H1 (cell line): ENCODE data around the gene TBR1. TPM values are rescaled to one million over a fixed set of nuclear protein-coding genes. Genes with fewer than 3 reads are reported as not detected.

Experiments used
- CTCF ChIA-PET: fragments of 300-600 bp; sonication (Branson Sonifier 250); formaldehyde crosslinking; loops from one replicate; lab custom pipeline; 2021; ENCODE audit not compliant: partially characterized antibody; lab: Charles Lee
- POLR2A ChIA-PET: fragments of 300-600 bp; sonication (Branson Sonifier 250); formaldehyde crosslinking; loops from one replicate; lab custom pipeline; 2021; ENCODE audit warnings: inconsistent platforms; ENCODE audit not compliant: partially characterized antibody; lab: Charles Lee
- DNase-seq, 2 experiments: peaks; one replicate each; pipeline versions ENCODE4 v3.0.0 to v3.0.0-alpha.2; 2010 to 2022; ENCODE audit warnings: low spot score in 2 of 2, low read depth in 1 of 2, mixed read lengths in 1 of 2
- FAIRE-seq: peaks from 2 replicates; lab custom pipeline; 2011; peaks lifted over from hg19 to GRCh38; lab: Jason Lieb, UNC
- H2AFZ ChIP-seq: 2 replicates; pipeline ENCODE4 v1.8.1; 2012; ENCODE audit warnings: low read length, inconsistent platforms
- H2AK5ac ChIP-seq: 2 replicates; pipeline ENCODE4 v1.6.1; 2013; ENCODE audit warnings: low read depth, low read length
- H2BK120ac ChIP-seq: replicated peaks from 2 replicates; pipeline ENCODE3; 2013; ENCODE audit warnings: low read depth, low read length, inconsistent platforms
- H2BK12ac ChIP-seq: 2 replicates; pipeline ENCODE4 v1.6.1; 2013; ENCODE audit warnings: low read depth, low read length
- H2BK15ac ChIP-seq: 2 replicates; pipeline ENCODE4 v1.6.1; 2013; ENCODE audit warnings: low read length
- H2BK20ac ChIP-seq: 2 replicates; pipeline ENCODE4 v1.6.1; 2013; ENCODE audit warnings: low read length
- H2BK5ac ChIP-seq: 2 replicates; pipeline ENCODE4 v1.6.1; 2013; ENCODE audit warnings: low read depth, low read length
- H3K14ac ChIP-seq: 2 replicates; pipeline ENCODE4 v1.6.1; 2013; ENCODE audit warnings: inconsistent platforms; ENCODE audit not compliant: insufficient read length
- H3K18ac ChIP-seq: 2 replicates; pipeline ENCODE4 v1.6.1; 2013; ENCODE audit warnings: low read length; ENCODE audit errors: extremely low read depth
- H3K23ac ChIP-seq: 2 replicates; pipeline ENCODE4 v1.6.1; 2013; ENCODE audit warnings: inconsistent platforms; ENCODE audit not compliant: insufficient read length
- H3K23me2 ChIP-seq: 2 replicates; pipeline ENCODE4 v1.6.1; 2013; ENCODE audit warnings: low read depth, low read length
- H3K27ac ChIP-seq: 2 replicates; pipeline ENCODE4 v1.6.1; 2011; ENCODE audit warnings: low read depth, low read length, inconsistent platforms
- H3K27me3 ChIP-seq, 4 experiments: replicated peaks in 1 of 4; 1 replicate in 1 of 4; 2 replicates in 3 of 4; pipeline versions ENCODE4 v1.6.1 to v1.8.1; 2011 to 2013; ENCODE audit warnings: low read length in 3 of 4, mild to moderate bottlenecking in 3 of 4, inconsistent platforms in 2 of 4, mixed read lengths in 2 of 4, moderate library complexity in 1 of 4; ENCODE audit not compliant: control insufficient read depth in 3 of 4, insufficient read depth in 3 of 4; ENCODE audit errors: extremely low read depth in 1 of 4
- H3K36me3 ChIP-seq, 4 experiments: 2 replicates each; pipeline versions ENCODE4 v1.6.1 to v1.8.1; 2011 to 2013; ENCODE audit warnings: mild to moderate bottlenecking in 4 of 4, low read length in 3 of 4, moderate library complexity in 2 of 4, control low read depth in 1 of 4, inconsistent platforms in 1 of 4; ENCODE audit not compliant: insufficient read depth in 4 of 4, control insufficient read depth in 2 of 4
- H3K4ac ChIP-seq: replicated peaks from 2 replicates; pipeline ENCODE3; 2013; ENCODE audit warnings: low read length, low read depth, mixed read lengths, inconsistent platforms; ENCODE audit not compliant: insufficient read length
- H3K4me1 ChIP-seq, 4 experiments: replicated peaks in 1 of 4; 1 replicate in 1 of 4; 2 replicates in 3 of 4; pipeline versions ENCODE4 v1.6.1 to v1.8.1; 2011 to 2013; ENCODE audit warnings: low read length in 3 of 4, inconsistent platforms in 2 of 4, mixed read lengths in 1 of 4; ENCODE audit not compliant: insufficient read depth in 4 of 4, control insufficient read depth in 3 of 4
- H3K4me2 ChIP-seq, 2 experiments: 2 replicates each; pipeline versions ENCODE4 v1.6.1 to v1.8.1; 2011 to 2013; ENCODE audit warnings: low read depth in 2 of 2, low read length in 2 of 2, control low read depth in 1 of 2, inconsistent platforms in 1 of 2, mild to moderate bottlenecking in 1 of 2; ENCODE audit not compliant: insufficient read depth in 1 of 2
- H3K4me3 ChIP-seq, 4 experiments: fragments of 200-600, 300-600 bp in 1 of 4; sonication (generic), shearing (Covaris generic), sonication (Bioruptor Twin) in 1 of 4; 2 replicates each; pipeline versions ENCODE4 v1.5.1 to v1.8.1; 2011 to 2016; ENCODE audit warnings: low read length in 4 of 4, low read depth in 3 of 4, control low read depth in 2 of 4, inconsistent platforms in 2 of 4, mild to moderate bottlenecking in 2 of 4, mixed read lengths in 1 of 4, moderate library complexity in 1 of 4; ENCODE audit not compliant: insufficient read depth in 2 of 4; ENCODE audit errors: extremely low read depth in 1 of 4
- H3K56ac ChIP-seq: replicated peaks from 2 replicates; pipeline ENCODE3; 2013; ENCODE audit warnings: low read depth, mild to moderate bottlenecking, mixed read lengths, low read length, inconsistent platforms; ENCODE audit not compliant: insufficient read length
- H3K79me1 ChIP-seq: 2 replicates; pipeline ENCODE4 v1.6.1; 2013; ENCODE audit warnings: low read depth, low read length, control low read depth
- H3K79me2 ChIP-seq, 2 experiments: 2 replicates each; pipeline versions ENCODE4 v1.6.1 to v1.8.1; 2012 to 2013; ENCODE audit warnings: low read length in 2 of 2, mild to moderate bottlenecking in 2 of 2, inconsistent platforms in 1 of 2; ENCODE audit not compliant: insufficient read depth in 2 of 2, control insufficient read depth in 1 of 2
- H3K9ac ChIP-seq, 4 experiments: replicated peaks in 1 of 4; 1 replicate in 1 of 4; 2 replicates in 3 of 4; pipeline versions ENCODE4 v1.6.1 to v1.8.1; 2011 to 2013; ENCODE audit warnings: low read depth in 3 of 4, low read length in 3 of 4, control low read depth in 2 of 4, mild to moderate bottlenecking in 2 of 4, moderate library complexity in 2 of 4, inconsistent platforms in 1 of 4; ENCODE audit errors: extremely low read depth in 1 of 4
- H3K9me3 ChIP-seq, 2 experiments: 2 replicates each; pipeline versions ENCODE4 v1.6.1 to v1.8.1; 2012 to 2013; ENCODE audit warnings: mild to moderate bottlenecking in 2 of 2, moderate library complexity in 2 of 2, control low read depth in 1 of 2, inconsistent platforms in 1 of 2, low read depth in 1 of 2, low read length in 1 of 2, mixed read lengths in 1 of 2; ENCODE audit not compliant: insufficient read depth in 2 of 2
- H4K20me1 ChIP-seq, 2 experiments: replicated peaks in 1 of 2; 2 replicates each; pipeline versions ENCODE3 to v1.8.1; 2011 to 2013; ENCODE audit warnings: inconsistent platforms in 2 of 2, low read length in 2 of 2, mild to moderate bottlenecking in 1 of 2; ENCODE audit not compliant: insufficient read depth in 2 of 2, control insufficient read depth in 1 of 2
- H4K5ac ChIP-seq: 2 replicates; pipeline ENCODE4 v1.6.1; 2013; ENCODE audit warnings: low read length, low read depth, mixed read lengths, inconsistent platforms; ENCODE audit not compliant: insufficient read length
- H4K8ac ChIP-seq: 2 replicates; pipeline ENCODE4 v1.8.0; 2013; ENCODE audit warnings: mild to moderate bottlenecking, moderate library complexity, low read length, inconsistent platforms; ENCODE audit not compliant: insufficient read depth; ENCODE audit errors: extremely low read depth
- H4K91ac ChIP-seq: replicated peaks from 2 replicates; pipeline ENCODE3; 2013; ENCODE audit warnings: low read length, mixed read lengths, inconsistent platforms; ENCODE audit not compliant: insufficient read length
- CBX5 ChIP-seq: fragments of 300-800, 300-1000 bp; sonication (generic); IDR thresholded peaks from 2 replicates; pipeline ENCODE4 v1.7.1; 2016; ENCODE audit warnings: antibody characterized with exemption, low read length, low read depth
- EZH2 ChIP-seq: fragments of 200-600 bp; sonication (generic); IDR thresholded peaks from 2 replicates; pipeline ENCODE4 v1.7.1; 2012; ENCODE audit warnings: low read depth, mild to moderate bottlenecking, moderate library complexity, low read length, inconsistent platforms; ENCODE audit not compliant: severe bottlenecking
- GABPA ChIP-seq: IDR thresholded peaks from 2 replicates; pipeline ENCODE4 v1.6.1; 2011; ENCODE audit warnings: mild to moderate bottlenecking, low read length, moderate library complexity, borderline replicate concordance; ENCODE audit not compliant: insufficient read depth
- HDAC2 ChIP-seq, 2 experiments: fragments of 300-600 bp in 1 of 2; sonication (generic) in 1 of 2; IDR thresholded peaks; 2 replicates each; pipeline ENCODE4 v1.6.1; 2011 to 2012; ENCODE audit warnings: low read depth in 2 of 2, low read length in 2 of 2, mild to moderate bottlenecking in 2 of 2, moderate library complexity in 2 of 2, borderline replicate concordance in 1 of 2, inconsistent platforms in 1 of 2
- HDAC6 ChIP-seq: IDR thresholded peaks from one replicate; pipeline ENCODE4 v1.7.1; 2012; ENCODE audit warnings: low read depth, mild to moderate bottlenecking, inconsistent platforms, low read length, moderate library complexity
- JUND ChIP-seq: IDR thresholded peaks from 2 replicates; pipeline ENCODE4 v1.6.1; 2011; ENCODE audit warnings: mild to moderate bottlenecking, improper control_type of control experiment, low read length
- KDM1A ChIP-seq: fragments of 200-600, 300-600 bp; sonication (generic); IDR thresholded peaks from 2 replicates; pipeline ENCODE4 v1.7.1; 2016; ENCODE audit warnings: mild to moderate bottlenecking, low read length, borderline replicate concordance
- POLR2AphosphoS5 ChIP-seq: IDR thresholded peaks from 2 replicates; pipeline ENCODE4 v1.6.1; 2011; ENCODE audit warnings: low read depth, low read length
- RAD21 ChIP-seq, 2 experiments: IDR thresholded peaks in 1 of 2; conservative IDR thresholded peaks in 1 of 2; 2 replicates each; pipeline ENCODE4 v1.6.1; 2011; ENCODE audit warnings: low read depth in 2 of 2, low read length in 2 of 2, improper control_type of control experiment in 1 of 2, inconsistent platforms in 1 of 2, mild to moderate bottlenecking in 1 of 2, moderate library complexity in 1 of 2
- TEAD4 ChIP-seq: IDR thresholded peaks from 2 replicates; pipeline ENCODE4 v1.6.1; 2012; ENCODE audit warnings: low read depth, low read length, inconsistent platforms, mixed read lengths
- WGBS, 2 experiments: shearing (Covaris generic) in 1 of 2; methylation state at CpG; one replicate each; pipeline versions ENCODE4 v1.1.6 to v1.1.7; 2013 to 2015; ENCODE audit warnings: low lambda C conversion rate in 2 of 2, mixed read lengths in 2 of 2, inconsistent platforms in 1 of 2, low coverage in 1 of 2, missing lambda C conversion rate in 1 of 2; ENCODE audit not compliant: insufficient replicate concordance in 2 of 2, insufficient coverage in 1 of 2, insufficient read length in 1 of 2; ENCODE audit errors: extremely low coverage in 1 of 2, missing lambda C conversion rate in 1 of 2; 5-methylcytosine and 5-hydroxymethylcytosine counted together
- polyA plus RNA-seq, 7 experiments: library from polyadenylated mRNA; depleted of rRNA in 3 of 7; stranded (reverse) in 5 of 7; unstranded in 2 of 7; fragments of >200 nt in 5 of 7; fragments of 200-250 nt in 2 of 7; gene quantifications; 1 replicate in 5 of 7; 2 replicates in 1 of 7; 4 replicates in 1 of 7; pipeline versions ENCODE4 v1.2.1 to v1.2.3, GENCODE V29; 2011 to 2013; ENCODE audit warnings: missing spikeins in 2 of 7, mixed read lengths in 2 of 7
- total RNA-seq: library from RNA; stranded (reverse); fragmentation: NEBNext Ultra II Directional; extraction: Animal tissue kit (Norgen Biotek cat#: 25700); gene quantifications from 2 replicates; pipeline ENCODE4 v1.2.1, GENCODE V29; 2021
- TF ChIP-seq, protein P1 (sequence below): IDR thresholded peaks from 2 replicates; pipeline ENCODE4 v1.6.1; 2011; ENCODE audit warnings: low read depth, mild to moderate bottlenecking, low read length; ENCODE audit not compliant: insufficient read depth

The TBR1 gene
- total and polyA plus RNA-seq, 2 of the 8 experiments (the other 6 are each of a cell fraction or from before 2014, with no cell fraction given), result not detected

DNA sequence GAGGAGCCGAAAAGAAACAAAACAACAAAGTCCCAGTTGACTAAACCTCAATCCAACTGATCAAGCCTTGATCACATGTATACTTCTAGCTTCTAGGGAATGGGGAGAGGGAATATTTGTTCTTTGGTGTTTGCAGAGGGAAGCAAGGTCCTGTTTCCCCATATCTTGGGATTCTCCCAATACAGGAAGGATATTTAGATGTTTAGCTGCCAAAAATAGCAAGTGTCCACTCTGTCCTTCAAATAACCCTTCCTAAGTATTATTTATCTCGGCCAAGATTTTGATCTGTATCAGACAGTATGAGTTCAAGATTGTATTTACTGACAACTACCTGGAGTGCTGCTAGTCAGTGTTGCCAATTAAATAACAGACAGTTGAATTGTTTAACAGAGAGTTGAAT lies 55.5 kb downstream of the TBR1 start:
- H3K9ac ChIP-seq, result no peak overlapping the region
- no peak for TF ChIP-seq EZH2
- TF ChIP-seq KDM1A, result no peak
- no peak for TF ChIP-seq CBX5
- no peak for TF ChIP-seq JUND
- TF ChIP-seq, protein P1, sequence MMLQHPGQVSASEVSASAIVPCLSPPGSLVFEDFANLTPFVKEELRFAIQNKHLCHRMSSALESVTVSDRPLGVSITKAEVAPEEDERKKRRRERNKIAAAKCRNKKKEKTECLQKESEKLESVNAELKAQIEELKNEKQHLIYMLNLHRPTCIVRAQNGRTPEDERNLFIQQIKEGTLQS, result no peak
- TF ChIP-seq HDAC6, result no peak
- TF ChIP-seq HDAC2 (IDR thresholded peaks at IDR 0.05; ENCODE audit: borderline replicate concordance in 1 of 2, low read depth in 2 of 2, low read length in 2 of 2), result no peak
- no peak for TF ChIP-seq RAD21 (IDR thresholded peaks at IDR 0.05 in 1 of 2, conservative IDR thresholded peaks at IDR 0.05 in 1 of 2; ENCODE audit: low read depth in 2 of 2, low read length in 2 of 2)
- no peak for TF ChIP-seq POLR2AphosphoS5
- no peak for TF ChIP-seq TEAD4
- TF ChIP-seq GABPA, result no peak
- ChIA-PET CTCF (interaction anchor here (1.0 kb wide), 1 partner anchor 190 kb away, joined by 3 read pairs; no protein-coding TSS in a partner anchor), POLR2A (no interaction called here)
- H2BK12ac ChIP-seq, result no peak overlapping the region
- no peak overlapping the region for H3K56ac ChIP-seq
- no peak overlapping the region for H3K27ac ChIP-seq
- no peak overlapping the region for H2AFZ ChIP-seq
- H3K4ac ChIP-seq, result no peak overlapping the region
- no peak overlapping the region for H3K14ac ChIP-seq
- no peaks in the 10 kb centered on the region for H3K27me3 ChIP-seq
- H4K91ac ChIP-seq, result no peak overlapping the region
- no peak overlapping the region for H2AK5ac ChIP-seq
- no peak overlapping the region for H2BK120ac ChIP-seq
- no peaks in the 10 kb centered on the region for H3K36me3 ChIP-seq
- WGBS, 2 experiments, result 88% methylated on average over 2 of the region's 2 CpGs; no CpG with 5 or more reads in 1 of the 2 experiments
- no peaks in the 10 kb centered on the region for H3K4me1 ChIP-seq
- DNase-seq (no peak), FAIRE-seq (no peak)
- H4K20me1 ChIP-seq, result no peaks in the 10 kb centered on the region
- H2BK20ac ChIP-seq, result no peak overlapping the region
- H3K18ac ChIP-seq, result no peak overlapping the region
- H3K4me3 ChIP-seq, result no peak overlapping the region
- no peaks in the 10 kb centered on the region for H3K79me1 ChIP-seq
- H3K23ac ChIP-seq, result no peak overlapping the region
- H4K8ac ChIP-seq, result no peak overlapping the region
- no peak overlapping the region for H2BK15ac ChIP-seq
- no peaks in the 10 kb centered on the region for H3K23me2 ChIP-seq
- no peak overlapping the region for H4K5ac ChIP-seq
- H2BK5ac ChIP-seq, result no peak overlapping the region
- H3K4me2 ChIP-seq, result no peak overlapping the region
- H3K9me3 ChIP-seq, result peaks cover 11 to 12% of the 10 kb centered on the region in 2 experiments; a peak in 3 of 4 replicates
- no peaks in the 10 kb centered on the region for H3K79me2 ChIP-seq
